Right cardiac atrium (tissue), 5 donors: ENCODE results near the gene CDKAL1. TPM values are rescaled to one million over a fixed set of nuclear protein-coding genes. Genes with fewer than 3 reads are reported as not detected.
A peak's percentile ranks its signal among the peaks of the same experiment; 100 is the strongest.

Experiments used
- ATAC-seq, 2 donors: fragments of 200-7000 bp; cut with Tn5 transposase; one replicate each; pipeline versions ENCODE4 v1.8.0 to v1.9.1; 2020; ENCODE audit warnings: moderate library complexity in 2 of 2, mild to moderate bottlenecking in 1 of 2
- DNase-seq, 3 donors: peaks; one replicate each; pipeline ENCODE4 v3.0.0-alpha.2; 2020
- H3K27ac ChIP-seq: one replicate; pipeline ENCODE4 v1.5.1; 2013; ENCODE audit warnings: mild to moderate bottlenecking, low read length, control low read depth, moderate library complexity
- H3K27me3 ChIP-seq: one replicate; pipeline ENCODE4 v1.6.1; 2013; ENCODE audit not compliant: control insufficient read depth, insufficient read depth
- H3K4me1 ChIP-seq: one replicate; pipeline ENCODE4 v1.6.1; 2013; ENCODE audit warnings: low read length; ENCODE audit not compliant: control insufficient read depth, insufficient read depth
- H3K4me3 ChIP-seq: one replicate; pipeline ENCODE4 v1.5.1; 2013; ENCODE audit warnings: low read length, control low read depth
- H3K9me3 ChIP-seq: one replicate; pipeline ENCODE4 v1.6.1; 2013; ENCODE audit warnings: low read length; ENCODE audit not compliant: control insufficient read depth
- WGBS: extraction: QIAGEN DNeasy Blood & Tissue Kit; methylation state at CpG from one replicate; pipeline ENCODE4 v1.1.7; 2013; 5-methylcytosine and 5-hydroxymethylcytosine counted together
- intact Hi-C, 4 donors: fragments of 100-400 bp; cut with DNase I; formaldehyde crosslinking; loops; one replicate each; pipeline versions ENCODE4 v1.11.0 to v1.14.0; 2022 to 2023
- polyA plus RNA-seq: library from polyadenylated mRNA; stranded (reverse); fragments of 200-250 nt; gene quantifications from one replicate; pipeline ENCODE4 v1.2.3, GENCODE V29; 2013
- total RNA-seq, 4 donors: library from RNA; stranded (reverse); fragmentation: NEBNext Ultra II Directional; extraction: Animal tissue kit (Norgen Biotek cat#: 25700); gene quantifications; one replicate each; pipeline ENCODE4 v1.2.1, GENCODE V29; 2021
- donor health status: healthy with polysubstance abuse.
- donor health status: DM: no; HTN: yes; CAD: no.
- donor health status: DM: no; HTN: no; CAD: no.
- donor health status: DM: no; HTN: yes; CAD: no; lungs with severe emphysema.
- donor health status: DM: yes; HTN: yes; CAD: no.

Gene CDKAL1
- total and polyA plus RNA-seq, 5 donors = 3.6 to 11.5 (median 10.8) TPM

- Histone ChIP-seq H3K27me3 (no peaks in the 10 kb centered on the region), H3K9me3 (no peaks in the 10 kb centered on the region), H3K27ac (no peak overlapping the region), H3K4me3 (no peak overlapping the region), H3K4me1 (no peaks in the 10 kb centered on the region)
- DNase-seq (no peak), ATAC-seq (no peak)
- intact Hi-C loops = no loop called here
- WGBS = 19% methylated on average over 1 of the region's 1 CpG
These were observed 312.4 kb downstream of the CDKAL1 start for GRCh38 chr6:20846602-20847028.

GRCh38 chr6:20847904-20848303 lies 313.6 kb downstream of the CDKAL1 start:
- H3K4me1 ChIP-seq = no peaks in the 10 kb centered on the region
- 79% methylated on average over 3 of the region's 3 CpGs for WGBS

GRCh38 chr6:20850686-20851416 lies 316.6 kb downstream of the CDKAL1 start:
- intact Hi-C loops = no loop called here

More at GRCh38 chr6:20847904-20848303, 313.6 kb downstream of the CDKAL1 start:
- DNase-seq = no peak
- no peak for ATAC-seq
- Histone ChIP-seq H3K27ac (no peak overlapping the region), H3K9me3 (no peaks in the 10 kb centered on the region), H3K4me3 (no peak overlapping the region), H3K27me3 (no peaks in the 10 kb centered on the region)
- intact Hi-C loops = no loop called here

GRCh38 chr6:20851795-20852194 lies 317.5 kb downstream of the CDKAL1 start:
- Histone ChIP-seq H3K4me1 (no peaks in the 10 kb centered on the region), H3K4me3 (no peak overlapping the region), H3K27me3 (no peaks in the 10 kb centered on the region), H3K9me3 (no peaks in the 10 kb centered on the region), H3K27ac (no peak overlapping the region)
- intact Hi-C loops = no loop called here
- ATAC-seq (no peak), DNase-seq (no peak)
- WGBS = 93% methylated on average over 1 of the region's 1 CpG

More at GRCh38 chr6:20850686-20851416, 316.6 kb downstream of the CDKAL1 start:
- DNase-seq (no peak), ATAC-seq (no peak)
- Histone ChIP-seq H3K27me3 (no peaks in the 10 kb centered on the region), H3K4me1 (no peaks in the 10 kb centered on the region), H3K9me3 (no peaks in the 10 kb centered on the region), H3K27ac (no peak overlapping the region), H3K4me3 (no peak overlapping the region)
- 79% methylated on average over 2 of the region's 2 CpGs for WGBS

- 77% methylated on average over 3 of the region's 3 CpGs for WGBS
- no peak overlapping the region for H3K27ac ChIP-seq
- intact Hi-C loops = no loop called here
These were observed 319.6 kb downstream of the CDKAL1 start for GRCh38 chr6:20853828-20854227.

GRCh38 chr6:20856681-20857288 lies 322.5 kb downstream of the CDKAL1 start:
- H3K27ac ChIP-seq = no peak overlapping the region
- H3K4me3 ChIP-seq = no peak overlapping the region
- no peaks in the 10 kb centered on the region for H3K27me3 ChIP-seq
- H3K4me1 ChIP-seq = no peaks in the 10 kb centered on the region
- WGBS = 94% methylated on average over 7 of the region's 7 CpGs
- ATAC-seq (no peak), DNase-seq (no peak)
- intact Hi-C loops = no loop called here
- no peaks in the 10 kb centered on the region for H3K9me3 ChIP-seq

More at GRCh38 chr6:20853828-20854227, 319.6 kb downstream of the CDKAL1 start:
- H3K27me3 ChIP-seq = no peaks in the 10 kb centered on the region
- no peaks in the 10 kb centered on the region for H3K4me1 ChIP-seq
- no peak for DNase-seq
- no peak overlapping the region for H3K4me3 ChIP-seq
- no peak for ATAC-seq
- H3K9me3 ChIP-seq = no peaks in the 10 kb centered on the region

- intact Hi-C loops = no loop called here
- H3K9me3 ChIP-seq = no peaks in the 10 kb centered on the region
- ATAC-seq (no peak), DNase-seq (no peak)
- 81% methylated on average over 1 of the region's 1 CpG for WGBS
- no peak overlapping the region for H3K4me3 ChIP-seq
- no peaks in the 10 kb centered on the region for H3K27me3 ChIP-seq
- no peak overlapping the region for H3K27ac ChIP-seq
- no peaks in the 10 kb centered on the region for H3K4me1 ChIP-seq
These were observed 327.2 kb downstream of the CDKAL1 start for GRCh38 chr6:20861481-20861880.

GRCh38 chr6:20866036-20866435 lies 331.8 kb downstream of the CDKAL1 start:
- Histone ChIP-seq H3K4me3 (no peak overlapping the region), H3K27me3 (no peaks in the 10 kb centered on the region), H3K27ac (no peak overlapping the region), H3K9me3 (no peaks in the 10 kb centered on the region), H3K4me1 (no peaks in the 10 kb centered on the region)
- 89% methylated on average over 1 of the region's 1 CpG for WGBS
- no peak for ATAC-seq
- intact Hi-C loops = no loop called here
- DNase-seq = no peak

- intact Hi-C loops = no loop called here
- ATAC-seq (no peak), DNase-seq (no peak)
- Histone ChIP-seq H3K9me3 (no peaks in the 10 kb centered on the region), H3K4me1 (no peaks in the 10 kb centered on the region), H3K4me3 (no peak overlapping the region), H3K27me3 (no peaks in the 10 kb centered on the region), H3K27ac (no peak overlapping the region)
- 84% methylated on average over 7 of the region's 7 CpGs for WGBS
These were observed 332.9 kb downstream of the CDKAL1 start for GRCh38 chr6:20866935-20867703.

GRCh38 chr6:20868397-20869096 lies 334.3 kb downstream of the CDKAL1 start:
- intact Hi-C loops = no loop called here
- ATAC-seq = no peak
- DNase-seq = peak in 1 of 3 donors; percentile 43
- WGBS = 52% methylated on average over 9 of the region's 9 CpGs
- Histone ChIP-seq H3K27me3 (no peaks in the 10 kb centered on the region), H3K4me3 (no peak overlapping the region), H3K9me3 (no peaks in the 10 kb centered on the region), H3K27ac (no peak overlapping the region), H3K4me1 (no peaks in the 10 kb centered on the region)
